NCI-H1436 treated with DMSO at 0.1 percent for 48 hours (cell line): ENCODE results near the gene BPIFB2.
"Not testable (repeated sequence)": the region's sequence is repeated elsewhere in the genome, so short reads cannot be mapped to it uniquely, and the experiment has no call there.

Experiments
- DNase-seq: peaks from one replicate; lab custom pipeline; 2025; lab: John Stamatoyannopoulos, UW

The BPIFB2 gene

GRCh38 chr20:33007376-33008335, at the start of gene BPIFB2:
Gene BPIFB2, plus strand, starts transcription at chr20:33007704. Its CDS starts 871 bp downstream, at chr20:33008575.
- no peak for DNase-seq

- DNase-seq: no peak
Measured at GRCh38 chr20:32958574-32958973, 48.9 kb upstream of the BPIFB2 start.

GRCh38 chr20:32959351-32960221, 47.9 kb upstream of the BPIFB2 start:
- no peak for DNase-seq

GRCh38 chr20:32960222-32960518, 47.3 kb upstream of the BPIFB2 start:
- no peak for DNase-seq

GRCh38 chr20:32960849-32961731, 46.4 kb upstream of the BPIFB2 start:
- no peak for DNase-seq

- no peak for DNase-seq
Measured at GRCh38 chr20:32962053-32962452, 45.5 kb upstream of the BPIFB2 start.

- DNase-seq: not testable (repeated sequence)
Measured at GRCh38 chr20:32962646-32963045, 44.9 kb upstream of the BPIFB2 start.

GRCh38 chr20:32963176-32963575, 44.3 kb upstream of the BPIFB2 start:
- DNase-seq: no peak

- DNase-seq: no peak
Measured at GRCh38 chr20:32964575-32964974, 42.9 kb upstream of the BPIFB2 start.

GRCh38 chr20:32965115-32965514, 42.4 kb upstream of the BPIFB2 start:
- no peak for DNase-seq

GRCh38 chr20:32965581-32966373, 41.7 kb upstream of the BPIFB2 start:
- no peak for DNase-seq

GRCh38 chr20:32966382-32966781, 41.1 kb upstream of the BPIFB2 start:
- DNase-seq: no peak

- no peak for DNase-seq
Measured at GRCh38 chr20:32966881-32967781, 40.4 kb upstream of the BPIFB2 start.

GRCh38 chr20:32967961-32968457, 39.5 kb upstream of the BPIFB2 start:
- no peak for DNase-seq

GRCh38 chr20:32968478-32969241, 38.8 kb upstream of the BPIFB2 start:
- no peak for DNase-seq

GRCh38 chr20:32969356-32970114, 38.0 kb upstream of the BPIFB2 start:
- DNase-seq: no peak

- no peak for DNase-seq
Measured at GRCh38 chr20:32970115-32970972, 37.2 kb upstream of the BPIFB2 start.
